Retinal pigment epithelial cell (primary cell): Measurements from ENCODE around the gene DCAF4.
A peak's percentile ranks its signal among the peaks of the same experiment; 100 is the strongest.
"Not testable (repeated sequence)": the region's sequence is repeated elsewhere in the genome, so short reads cannot be mapped to it uniquely, and the experiment has no call there.

Experiments
- DNase-seq: peaks from one replicate; pipeline ENCODE4 v3.0.0-alpha.2; 2010; ENCODE audit warnings: low read depth
- H3K4me3 ChIP-seq: 2 replicates; pipeline ENCODE4 v1.5.1; 2011; ENCODE audit warnings: mild to moderate bottlenecking, low read length, control low read depth, moderate library complexity
- CTCF ChIP-seq: conservative IDR thresholded peaks from 2 replicates; pipeline ENCODE4 v1.5.1; 2011; ENCODE audit warnings: low read depth, low read length, control low read depth, inconsistent platforms

Gene DCAF4

DNA sequence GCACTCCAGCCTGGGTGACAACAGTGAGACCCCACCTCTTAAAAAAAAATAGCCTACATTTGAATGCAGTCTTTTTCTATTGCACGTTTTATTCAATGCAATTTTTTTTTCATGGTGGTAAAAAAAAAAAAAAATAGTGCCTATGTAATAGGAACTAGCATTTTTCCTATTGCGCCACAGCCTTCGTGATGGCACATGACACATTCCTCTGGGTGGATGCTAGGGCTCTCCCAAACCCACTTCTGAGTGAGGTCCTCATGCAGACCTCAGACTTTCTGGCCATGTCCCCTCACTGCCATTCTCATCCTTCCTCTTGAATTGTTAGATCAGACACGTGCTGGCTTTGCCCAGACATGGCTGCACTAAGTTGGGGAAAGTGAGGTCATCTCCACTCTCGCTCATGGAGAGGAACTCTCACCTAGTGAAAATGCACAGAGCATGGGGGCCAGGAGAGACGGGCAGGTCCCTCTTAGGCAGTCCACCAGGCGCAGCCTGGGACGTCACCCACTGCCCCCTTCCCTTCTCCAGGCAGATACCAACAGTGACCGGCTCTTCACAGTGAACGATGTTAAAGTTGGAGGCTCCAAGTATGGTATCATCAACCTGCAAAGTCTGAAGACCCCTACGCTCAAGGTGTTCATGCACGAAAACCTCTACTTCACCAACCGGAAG lies 19.2 kb downstream of the DCAF4 start:
- no peak overlapping the region for H3K4me3 ChIP-seq
- DNase-seq = no peak
- TF ChIP-seq CTCF = no peak

- TF ChIP-seq CTCF = no peak
- DNase-seq = no peak
- H3K4me3 ChIP-seq = no peak overlapping the region
Measured at GRCh38 chr14:72946491-72946890, 20.2 kb downstream of the DCAF4 start.

- TF ChIP-seq CTCF = no peak
- no peak for DNase-seq
Measured at GRCh38 chr14:72947366-72948160, 21.3 kb downstream of the DCAF4 start.

DNA sequence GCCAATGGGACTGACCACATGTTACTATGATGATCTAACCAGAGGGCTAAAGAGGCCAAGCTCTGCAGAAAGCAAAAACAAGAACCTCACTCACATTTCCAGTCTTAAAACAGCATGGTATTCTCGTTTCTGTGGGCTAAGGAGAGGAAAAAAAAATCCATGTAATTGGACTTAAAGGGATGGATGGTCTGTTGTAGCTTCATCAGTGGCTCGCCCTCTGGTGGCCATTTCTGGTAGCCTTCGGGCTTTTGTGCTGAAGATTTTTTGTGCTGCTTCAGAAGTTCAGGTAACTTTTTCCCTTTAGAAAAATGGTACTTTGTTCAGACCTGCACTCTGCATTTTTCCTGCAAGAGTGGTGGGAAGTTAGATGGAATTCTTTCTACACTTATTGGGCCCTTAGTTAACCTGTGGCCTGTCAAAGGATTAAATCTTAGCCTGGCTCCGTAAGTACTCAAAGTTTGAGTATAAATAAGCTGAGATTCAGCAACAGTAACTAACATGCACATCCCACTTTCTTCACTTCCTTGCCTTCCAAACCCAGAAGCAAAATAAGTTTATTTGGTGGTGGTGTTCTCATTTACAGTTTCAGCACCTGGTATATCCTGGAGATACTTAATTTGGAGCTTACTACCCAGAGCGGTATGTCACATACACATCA lies 22.3 kb downstream of the DCAF4 start:
- TF ChIP-seq CTCF = peak; percentile 95
- H3K4me3 ChIP-seq = no peak overlapping the region
- DNase-seq = no peak

More at GRCh38 chr14:72947366-72948160, 21.3 kb downstream of the DCAF4 start:
- H3K4me3 ChIP-seq = no peak overlapping the region

GRCh38 chr14:72952171-72952570 lies 25.9 kb downstream of the DCAF4 start:
- H3K4me3 ChIP-seq = no peak overlapping the region
- peak; percentile 17 for DNase-seq
- no peak for TF ChIP-seq CTCF

- not testable (repeated sequence) for DNase-seq, H3K4me3 ChIP-seq
Measured at GRCh38 chr14:72956741-72957140, 30.5 kb downstream of the DCAF4 start.

DNA sequence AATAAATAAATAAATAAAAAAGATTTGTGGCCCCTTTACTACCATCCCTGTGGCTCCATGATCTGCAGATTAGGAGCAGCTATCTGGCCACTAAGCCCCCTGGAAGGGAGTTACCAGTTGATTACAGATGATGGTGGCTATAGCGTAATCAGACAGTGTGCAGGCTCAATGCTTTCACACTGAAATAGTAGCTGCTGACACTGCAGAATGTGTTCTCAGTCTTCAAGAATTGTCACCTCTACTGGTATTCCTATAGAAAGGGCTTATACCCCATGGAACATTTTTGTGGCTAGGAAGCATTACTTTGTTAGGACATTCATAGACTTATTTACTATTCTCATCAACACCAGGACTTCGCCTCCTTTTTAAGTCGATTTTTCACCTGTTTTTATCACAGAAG lies 30.9 kb downstream of the DCAF4 start:
- no peak for TF ChIP-seq CTCF
- DNase-seq = no peak
- no peak overlapping the region for H3K4me3 ChIP-seq
